ENCODE data around the gene C19orf25.
A peak's percentile ranks its signal among the peaks of the same experiment; 100 is the strongest.

The C19orf25 gene

DNA sequence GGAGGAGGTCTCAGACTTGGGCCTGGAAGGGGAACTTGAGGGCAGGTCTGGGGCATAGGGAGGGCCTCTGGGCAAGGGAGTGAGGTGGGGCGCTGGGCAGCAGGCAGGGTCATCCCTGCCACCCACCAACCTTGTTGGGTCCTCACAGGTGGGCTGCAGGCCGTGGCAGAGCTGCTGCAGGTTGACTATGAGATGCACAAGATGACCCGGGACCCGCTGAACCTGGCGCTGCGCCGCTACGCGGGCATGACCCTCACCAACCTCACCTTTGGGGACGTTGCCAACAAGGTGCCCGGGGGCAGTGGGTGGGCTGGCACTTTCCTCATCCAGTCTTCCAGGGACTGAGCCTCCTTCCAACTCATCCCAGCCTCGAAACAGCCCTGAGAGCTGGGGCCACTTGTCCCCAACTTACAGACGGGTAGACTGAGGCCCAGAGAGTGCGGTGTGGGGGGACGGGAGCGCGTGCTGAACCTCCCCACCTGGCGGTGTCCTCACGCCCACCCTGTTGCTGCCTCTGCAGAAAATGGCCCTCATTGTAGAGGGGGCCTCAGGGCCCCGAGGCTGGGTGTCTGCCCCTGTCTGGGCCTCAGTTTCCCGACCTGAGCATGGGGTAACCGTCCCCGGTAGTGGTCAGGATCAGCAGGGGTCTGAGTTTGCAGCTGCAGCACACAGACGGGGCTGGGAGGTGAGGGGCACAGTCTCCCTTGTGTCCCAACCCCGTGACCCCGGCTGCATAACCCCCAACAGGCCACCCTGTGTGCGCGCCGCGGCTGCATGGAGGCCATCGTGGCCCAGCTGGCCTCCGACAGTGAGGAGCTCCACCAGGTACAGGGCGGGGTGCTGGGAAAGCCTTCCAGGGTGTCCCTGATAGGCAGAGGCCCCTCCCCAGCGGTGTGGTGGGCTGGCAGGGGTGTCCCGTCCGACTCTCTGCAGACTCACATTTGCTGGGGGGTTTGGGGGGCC is 18.7 kb downstream of the C19orf25 start:
- no peak for FAIRE-seq

DNA sequence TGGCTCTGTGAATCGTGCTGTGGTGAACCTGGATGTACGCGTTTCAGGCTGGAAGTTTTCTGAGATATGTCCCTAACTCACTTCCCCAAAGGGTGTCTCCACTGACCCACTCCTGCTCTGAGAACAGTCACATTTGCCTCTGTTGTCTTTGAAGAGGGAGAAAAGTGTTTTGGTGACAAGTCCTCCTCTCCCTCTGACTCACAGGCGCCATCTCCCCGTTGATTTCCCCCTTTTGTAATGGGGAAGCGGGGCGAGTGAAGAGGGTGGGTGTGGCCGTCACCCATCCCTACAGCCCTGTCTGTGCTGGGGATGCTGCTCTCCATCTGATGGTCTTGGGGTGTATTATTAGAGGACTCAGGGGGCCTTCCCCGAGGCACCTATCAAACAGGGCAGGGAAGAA is 19.5 kb downstream of the C19orf25 start:
- no peak for FAIRE-seq

GRCh38 chr19:1457892-1458291 is 21.1 kb downstream of the C19orf25 start:
- no peak for FAIRE-seq

DNA sequence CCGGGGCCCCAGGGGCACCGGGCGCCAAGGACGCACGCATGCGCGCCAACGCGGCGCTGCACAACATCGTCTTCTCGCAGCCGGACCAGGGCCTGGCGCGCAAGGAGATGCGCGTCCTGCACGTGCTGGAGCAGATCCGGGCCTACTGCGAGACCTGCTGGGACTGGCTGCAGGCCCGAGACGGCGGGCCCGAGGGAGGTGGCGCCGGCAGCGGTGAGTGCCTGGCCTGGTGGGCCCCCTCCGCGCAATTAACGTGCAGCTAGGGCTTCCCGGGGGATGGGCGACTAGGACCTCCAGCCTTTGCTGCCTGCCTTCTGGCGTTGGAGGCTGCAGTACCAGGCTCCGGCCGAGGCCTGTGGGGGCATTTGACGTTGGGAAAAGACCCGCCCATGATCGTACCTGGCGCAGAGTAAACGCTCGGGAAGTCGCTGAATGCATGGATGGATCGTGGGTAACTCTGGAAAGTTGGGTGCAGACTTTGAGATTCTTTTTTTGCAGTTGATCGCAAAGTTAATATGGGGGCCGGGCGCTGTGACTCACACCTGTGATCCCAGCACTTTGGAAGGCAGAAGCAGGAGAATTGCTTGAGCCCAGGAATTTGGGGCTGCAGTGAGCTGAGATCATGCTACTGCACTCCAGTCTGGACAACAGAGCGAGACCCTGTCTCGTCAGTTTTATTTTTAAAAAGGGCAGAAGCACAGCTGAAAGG is 21.8 kb downstream of the C19orf25 start:
- no peak for FAIRE-seq

DNA sequence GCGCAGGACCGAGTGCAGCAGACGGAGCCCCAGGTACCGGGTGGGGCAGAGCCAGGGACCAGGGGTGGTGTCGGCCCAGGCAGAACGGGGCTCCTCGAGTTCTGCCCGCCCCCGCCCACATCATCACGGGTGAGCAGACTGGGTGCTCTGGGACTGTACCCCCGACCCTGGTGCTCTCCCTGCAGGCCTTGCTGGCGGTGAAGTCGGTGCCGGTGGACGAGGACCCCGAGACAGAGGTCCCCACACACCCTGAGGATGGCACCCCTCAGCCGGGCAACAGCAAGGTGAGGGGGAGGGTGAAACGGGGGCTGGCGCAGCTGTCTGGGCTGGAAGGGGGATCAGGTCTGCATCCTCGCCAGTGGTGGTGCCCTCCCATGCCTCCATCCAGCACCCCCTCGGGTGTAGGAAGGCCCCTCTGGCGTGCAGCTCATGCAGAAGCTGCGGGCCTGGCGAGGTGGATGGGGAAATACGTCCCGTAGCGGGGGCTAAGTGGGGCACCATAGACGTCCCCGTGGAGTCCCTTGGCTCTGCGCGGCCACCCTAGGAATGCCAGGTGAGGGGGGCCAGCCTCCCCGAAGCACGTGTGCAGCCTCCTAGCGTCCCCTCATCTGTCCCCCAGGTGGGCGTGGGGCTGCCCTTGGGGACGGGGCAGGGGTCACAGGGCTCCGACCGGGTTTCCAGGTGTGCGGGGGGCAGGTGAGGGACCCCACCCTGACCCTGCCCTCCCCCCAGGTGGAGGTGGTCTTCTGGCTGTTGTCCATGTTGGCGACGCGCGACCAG is 22.7 kb downstream of the C19orf25 start:
- FAIRE-seq, result no peak

- peak; percentile 87 for FAIRE-seq
These were observed 23.5 kb downstream of the C19orf25 start for GRCh38 chr19:1455336-1456120.

- no peak for FAIRE-seq
These were observed 24.0 kb downstream of the C19orf25 start for GRCh38 chr19:1455002-1455335.

DNA sequence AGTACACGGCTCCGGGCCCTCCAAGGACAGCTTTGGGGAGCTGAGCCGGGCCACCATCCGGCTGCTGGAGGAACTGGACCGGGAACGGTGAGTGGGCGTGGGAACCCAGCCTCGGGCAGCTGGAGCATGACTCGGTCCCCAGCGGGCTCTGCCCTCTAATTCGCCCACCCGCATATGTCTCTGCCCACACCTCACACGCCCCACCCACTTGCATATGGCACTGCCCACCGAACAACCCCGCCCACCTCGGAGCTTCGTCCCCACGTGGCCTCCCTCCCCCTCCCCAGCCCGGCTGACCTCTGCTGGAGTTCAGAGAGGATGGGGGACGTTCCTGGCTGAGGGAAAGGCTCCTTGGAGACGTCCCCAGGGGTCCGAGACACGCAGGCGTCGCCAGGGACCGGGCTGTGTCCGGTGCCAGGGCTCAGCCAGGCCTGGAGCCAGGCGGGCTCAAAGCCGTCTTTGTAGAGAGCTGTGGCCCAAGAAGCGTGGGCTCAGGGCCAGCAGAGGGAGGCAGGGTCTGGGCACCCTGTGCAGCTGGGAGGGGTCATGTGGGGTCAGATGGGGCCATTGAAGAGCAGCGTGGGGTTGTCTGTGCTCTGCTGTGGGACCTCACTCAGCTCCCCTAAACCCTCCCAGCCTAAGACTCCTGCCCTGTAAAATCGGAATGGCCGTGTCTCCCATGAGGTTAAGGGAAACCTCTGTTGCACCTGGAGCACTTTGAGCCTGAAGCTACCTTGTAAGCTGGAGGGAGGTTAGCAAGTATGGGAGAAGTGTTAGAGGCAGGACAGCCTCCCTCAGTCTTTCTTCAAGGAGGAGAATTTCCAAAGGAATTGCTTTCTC is 25.3 kb downstream of the C19orf25 start:
- FAIRE-seq, result no peak

DNA sequence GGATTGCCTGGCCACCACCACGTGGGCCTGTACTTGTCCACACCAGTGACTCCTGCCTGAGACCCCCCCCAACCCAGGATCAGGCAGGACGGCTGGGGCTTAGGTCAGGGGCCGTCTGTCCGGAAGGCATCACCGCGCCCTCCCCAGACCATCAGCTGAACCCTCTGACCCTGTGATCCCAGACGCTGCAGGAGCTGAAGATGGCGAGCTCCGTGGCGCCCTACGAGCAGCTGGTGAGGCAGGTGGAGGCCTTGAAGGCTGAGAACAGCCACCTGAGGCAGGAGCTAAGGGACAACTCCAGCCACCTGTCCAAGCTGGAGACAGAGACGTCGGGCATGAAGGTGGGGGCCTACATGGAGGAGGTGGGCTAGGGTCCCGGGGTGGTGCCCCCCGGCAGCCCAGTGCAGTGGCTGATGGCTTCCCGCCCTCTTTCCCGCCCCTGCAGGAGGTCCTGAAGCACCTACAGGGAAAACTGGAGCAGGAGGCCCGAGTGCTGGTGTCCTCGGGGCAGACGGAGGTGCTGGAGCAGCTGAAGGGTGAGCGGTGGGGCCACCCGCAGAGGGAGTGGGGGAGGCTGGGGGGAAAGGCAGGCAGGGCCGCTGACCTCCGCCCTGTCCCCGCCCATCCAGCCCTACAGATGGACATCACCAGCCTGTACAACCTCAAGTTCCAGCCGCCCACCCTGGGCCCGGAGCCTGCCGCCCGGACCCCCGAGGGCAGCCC is 26.1 kb downstream of the C19orf25 start:
- no peak for FAIRE-seq

- FAIRE-seq, result no peak
These were observed 26.9 kb downstream of the C19orf25 start for GRCh38 chr19:1451916-1452801.

- no peak for FAIRE-seq
These were observed 28.0 kb downstream of the C19orf25 start for GRCh38 chr19:1450735-1451731.

DNA sequence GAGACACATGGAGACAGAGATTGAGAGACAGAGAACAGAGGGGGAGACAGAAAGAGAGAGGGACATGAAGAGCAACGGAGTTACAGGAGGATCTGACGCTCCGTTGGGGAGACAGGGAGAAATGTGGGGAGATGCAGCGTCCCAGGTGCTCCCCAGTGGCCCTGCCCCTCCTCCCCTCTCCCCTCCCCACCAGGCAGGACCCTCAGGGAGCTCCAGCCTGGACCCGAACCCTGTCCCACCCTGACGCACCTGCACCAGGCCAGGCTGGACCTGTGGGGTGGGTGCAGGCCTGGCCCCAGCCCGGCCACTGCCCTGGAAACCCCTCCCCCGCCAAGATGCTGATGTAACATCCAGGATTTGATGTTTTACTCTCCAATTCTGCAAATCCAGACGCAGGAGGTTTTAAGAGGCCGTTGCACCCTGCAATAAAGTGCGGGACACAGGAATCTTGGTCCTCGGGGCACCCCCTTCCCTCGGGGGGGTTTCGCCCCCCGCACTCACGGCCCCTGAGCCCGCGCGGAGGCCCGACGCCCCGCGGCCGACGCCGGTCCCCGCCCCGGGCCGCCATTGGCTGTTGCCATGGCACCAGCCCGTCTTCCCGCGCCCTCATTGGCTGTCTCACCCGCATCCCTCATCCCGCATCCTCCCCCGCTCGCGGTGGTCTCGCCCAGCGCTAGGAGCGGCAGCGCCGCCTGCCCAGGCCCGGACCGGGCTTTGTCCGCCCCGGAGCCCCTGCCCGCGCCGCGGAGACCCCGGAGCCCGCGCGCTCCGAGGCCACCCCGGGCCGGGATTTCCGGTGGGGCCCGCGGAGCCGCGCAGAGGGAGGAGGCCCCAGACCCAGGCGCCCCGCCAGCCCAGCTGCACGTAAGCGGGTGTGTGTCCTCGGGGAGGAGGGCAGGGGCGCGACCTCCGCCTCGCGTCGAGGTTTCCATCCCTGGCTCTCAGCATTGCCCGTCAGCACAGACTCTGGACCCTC is 29.3 kb downstream of the C19orf25 start, which contains the start of gene APC2:
Gene APC2, plus strand, starts transcription at position 655 of the 976 bp plus-strand sequence. CDS start 2,881 bp downstream, outside the sequence.
- no peak for FAIRE-seq

DNA sequence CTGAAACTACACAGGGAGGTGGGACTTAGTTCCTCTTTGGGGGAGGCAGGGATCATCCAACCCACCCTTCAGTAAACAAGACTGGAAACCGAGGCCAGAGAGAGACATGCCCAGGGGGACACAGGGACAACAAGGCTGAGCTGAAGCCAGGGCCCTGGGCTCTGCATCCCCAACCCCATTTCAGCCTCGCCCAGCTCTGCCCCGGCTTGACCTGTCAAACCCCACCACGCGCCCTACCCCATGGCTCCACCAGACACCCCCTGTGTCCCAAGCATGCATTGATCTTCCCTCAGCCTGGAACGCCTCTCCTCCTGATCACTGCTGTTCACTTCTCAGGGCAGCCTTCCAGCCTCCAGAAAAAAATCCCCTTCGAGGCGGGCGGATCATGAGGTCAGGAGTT is 31.1 kb downstream of the C19orf25 start:
- no peak for FAIRE-seq

DNA sequence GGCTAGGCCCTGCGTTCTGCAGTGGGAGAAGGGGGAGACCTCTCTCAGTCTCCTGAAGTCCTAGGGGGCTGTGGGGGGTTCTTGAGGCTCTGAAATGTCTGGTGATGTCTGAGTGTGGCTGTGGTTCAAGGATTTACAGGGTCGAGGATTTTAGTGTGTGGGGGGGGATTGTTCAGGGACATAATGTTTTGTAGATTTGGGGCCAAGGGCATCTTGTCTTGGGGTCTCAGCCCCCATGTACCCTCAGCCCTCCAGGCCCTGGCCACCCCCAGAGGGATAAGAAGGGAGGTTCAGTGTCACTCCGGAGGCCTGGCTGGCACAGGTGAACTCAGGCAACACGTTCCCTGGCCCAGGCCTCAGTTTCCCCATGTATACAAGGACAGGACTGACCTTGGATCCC is 31.5 kb downstream of the C19orf25 start:
- no peak for FAIRE-seq

GRCh38 chr19:1446713-1447481 is 32.1 kb downstream of the C19orf25 start:
- FAIRE-seq, result no peak

Data from G401.6 (cell line).